Fibroblast of lung (primary cell): ENCODE results near the gene MBOAT1. TPM values are rescaled to one million over a fixed set of nuclear protein-coding genes. Genes with fewer than 3 reads are reported as not detected.

Experiments
- DNase-seq, 2 donors: peaks; one replicate each; pipeline versions ENCODE4 v3.0.0 to v3.0.0-alpha.2; 2010; ENCODE audit warnings: low read depth in 2 of 2
- H2AFZ ChIP-seq: 2 replicates; pipeline ENCODE4 v1.5.1; 2012; ENCODE audit warnings: low read length, control low read depth, inconsistent platforms
- H3K27ac ChIP-seq: 2 replicates; pipeline ENCODE4 v1.5.1; 2011; ENCODE audit warnings: low read length, control low read depth; ENCODE audit not compliant: insufficient read depth
- H3K27me3 ChIP-seq: 2 replicates; pipeline ENCODE4 v1.5.1; 2011; ENCODE audit warnings: mild to moderate bottlenecking, low read length; ENCODE audit not compliant: control insufficient read depth, insufficient read depth
- H3K36me3 ChIP-seq: 2 replicates; pipeline ENCODE4 v1.5.1; 2011; ENCODE audit warnings: low read length; ENCODE audit not compliant: control insufficient read depth, insufficient read depth
- H3K4me1 ChIP-seq: 2 replicates; pipeline ENCODE4 v1.5.1; 2011; ENCODE audit warnings: low read length; ENCODE audit not compliant: control insufficient read depth, insufficient read depth; ENCODE audit errors: extremely low read depth
- H3K4me2 ChIP-seq: 2 replicates; pipeline ENCODE4 v1.5.1; 2011; ENCODE audit warnings: low read length, control low read depth; ENCODE audit not compliant: insufficient read depth; ENCODE audit errors: extremely low read depth
- H3K4me3 ChIP-seq, 4 experiments: fragments of 200-600 bp in 1 of 4; sonication (generic) in 1 of 4; replicated peaks in 1 of 4; 2 replicates each; pipeline ENCODE4 v1.5.1; 2011 to 2016; ENCODE audit warnings: low read length in 4 of 4, low read depth in 3 of 4, mild to moderate bottlenecking in 3 of 4, control low read depth in 2 of 4, inconsistent platforms in 1 of 4, mixed read lengths in 1 of 4; ENCODE audit not compliant: insufficient read depth in 1 of 4; ENCODE audit errors: control extremely low read depth in 1 of 4
- H3K79me2 ChIP-seq: 2 replicates; pipeline ENCODE4 v1.5.1; 2012; ENCODE audit warnings: mild to moderate bottlenecking, low read length, inconsistent platforms; ENCODE audit not compliant: control insufficient read depth, insufficient read depth
- H3K9ac ChIP-seq: 2 replicates; pipeline ENCODE4 v1.5.1; 2011; ENCODE audit warnings: mild to moderate bottlenecking, low read length, control low read depth; ENCODE audit not compliant: insufficient read depth
- H3K9me3 ChIP-seq: 2 replicates; pipeline ENCODE4 v1.5.1; 2012; ENCODE audit warnings: low read depth, low read length; ENCODE audit not compliant: control insufficient read depth, insufficient read depth
- H4K20me1 ChIP-seq: 2 replicates; pipeline ENCODE4 v1.5.1; 2011; ENCODE audit warnings: low read length; ENCODE audit not compliant: control insufficient read depth, insufficient read depth; ENCODE audit errors: extremely low read depth
- CTCF ChIP-seq, 2 donors: IDR thresholded peaks in 1 of 2; conservative IDR thresholded peaks in 1 of 2; 1 replicate in 1 of 2; 2 replicates in 1 of 2; pipeline ENCODE4 v1.5.1; 2011 to 2012; ENCODE audit warnings: low read length in 2 of 2, control low read depth in 1 of 2, inconsistent platforms in 1 of 2, low read depth in 1 of 2, mild to moderate bottlenecking in 1 of 2
- EZH2 ChIP-seq: IDR thresholded peaks from 2 replicates; pipeline ENCODE4 v1.5.1; 2012; ENCODE audit warnings: low read length, control low read depth, mild to moderate bottlenecking; ENCODE audit errors: missing control alignments
- polyA plus RNA-seq, 2 donors: library from polyadenylated mRNA; depleted of rRNA in 1 of 2; stranded (reverse) in 1 of 2; unstranded in 1 of 2; fragments of >200 nt; gene quantifications; 2 replicates each; pipeline ENCODE4 v1.2.1, GENCODE V29; 2011 to 2012; ENCODE audit warnings: missing spikeins in 1 of 2
- total RNA-seq: library from RNA; depleted of rRNA; stranded (reverse); fragments of >200 nt; gene quantifications from 2 replicates; pipeline ENCODE4 v1.2.1, GENCODE V29; 2014

MBOAT1 gene
- total and polyA plus RNA-seq, 2 donors (not counting 1 experiment from before 2014, with no cell fraction given): 3.1 to 6.6 TPM

- Histone ChIP-seq H3K4me3 (no peak overlapping the region), H3K9ac (no peak overlapping the region), H2AFZ (no peak overlapping the region), H3K4me1 (no peaks in the 10 kb centered on the region), H3K27me3 (no peaks in the 10 kb centered on the region), H3K27ac (no peak overlapping the region), H4K20me1 (no peaks in the 10 kb centered on the region), H3K36me3 (no peaks in the 10 kb centered on the region), H3K9me3 (no peaks in the 10 kb centered on the region), H3K4me2 (no peak overlapping the region), H3K79me2 (no peaks in the 10 kb centered on the region)
- TF ChIP-seq CTCF (conservative IDR thresholded peaks at IDR 0.05 in 1 of 2, IDR thresholded peaks at IDR 0.05 in 1 of 2; ENCODE audit: low read depth in 1 of 2, low read length in 2 of 2): no peak
- TF ChIP-seq EZH2: no peak
- DNase-seq: no peak
Observed at GRCh38 chr6:20102397-20103073, 109.7 kb downstream of the MBOAT1 start.

- TF ChIP-seq EZH2: no peak
- TF ChIP-seq CTCF (conservative IDR thresholded peaks at IDR 0.05 in 1 of 2, IDR thresholded peaks at IDR 0.05 in 1 of 2; ENCODE audit: low read depth in 1 of 2, low read length in 2 of 2): no peak
- H3K9me3 ChIP-seq: no peaks in the 10 kb centered on the region
- no peaks in the 10 kb centered on the region for H3K4me1 ChIP-seq
- no peaks in the 10 kb centered on the region for H3K36me3 ChIP-seq
- no peak overlapping the region for H3K27ac ChIP-seq
- no peaks in the 10 kb centered on the region for H4K20me1 ChIP-seq
- no peaks in the 10 kb centered on the region for H3K79me2 ChIP-seq
- H3K27me3 ChIP-seq: no peaks in the 10 kb centered on the region
- H3K4me3 ChIP-seq: no peak overlapping the region
- H3K9ac ChIP-seq: no peak overlapping the region
- no peak overlapping the region for H2AFZ ChIP-seq
- DNase-seq: no peak
- no peak overlapping the region for H3K4me2 ChIP-seq
Observed at GRCh38 chr6:20099156-20099555, 113.1 kb downstream of the MBOAT1 start.

- Histone ChIP-seq H3K27me3 (no peaks in the 10 kb centered on the region), H2AFZ (no peak overlapping the region), H3K79me2 (no peaks in the 10 kb centered on the region), H4K20me1 (no peaks in the 10 kb centered on the region), H3K36me3 (no peaks in the 10 kb centered on the region), H3K4me2 (no peak overlapping the region), H3K9me3 (no peaks in the 10 kb centered on the region), H3K4me1 (no peaks in the 10 kb centered on the region), H3K27ac (no peak overlapping the region), H3K4me3 (no peak overlapping the region), H3K9ac (no peak overlapping the region)
- peak in 1 of 2 donors; percentile 36 for DNase-seq
- TF ChIP-seq EZH2: no peak
- TF ChIP-seq CTCF (conservative IDR thresholded peaks at IDR 0.05 in 1 of 2, IDR thresholded peaks at IDR 0.05 in 1 of 2; ENCODE audit: low read depth in 1 of 2, low read length in 2 of 2): no peak
Observed at GRCh38 chr6:20098267-20098876, 113.9 kb downstream of the MBOAT1 start.
